Bronchial epithelial cell (primary cell): ENCODE data around the gene OR10H5. TPM values are rescaled to one million over a fixed set of nuclear protein-coding genes. Genes with fewer than 3 reads are reported as not detected.
"Not testable (repeated sequence)": the region's sequence is repeated elsewhere in the genome, so short reads cannot be mapped to it uniquely, and the experiment has no call there.

Source experiments
- DNase-seq: peaks from one replicate; pipeline ENCODE4 v3.0.0-alpha.2; 2010; ENCODE audit warnings: low read depth
- FAIRE-seq: peaks from 2 replicates; lab custom pipeline; 2011; peaks lifted over from hg19 to GRCh38; lab: Jason Lieb, UNC
- H3K27me3 ChIP-seq: 2 replicates; pipeline ENCODE4 v1.5.1; 2011; ENCODE audit warnings: low read length; ENCODE audit not compliant: control insufficient read depth, insufficient read depth
- H3K36me3 ChIP-seq: 2 replicates; pipeline ENCODE4 v1.5.1; 2011; ENCODE audit warnings: low read length; ENCODE audit not compliant: control insufficient read depth, insufficient read depth
- H3K4me3 ChIP-seq: 2 replicates; pipeline ENCODE4 v1.5.1; 2011; ENCODE audit warnings: mild to moderate bottlenecking, low read depth, low read length, control low read depth
- CTCF ChIP-seq: IDR thresholded peaks from 2 replicates; pipeline ENCODE4 v1.5.1; 2011; ENCODE audit warnings: mild to moderate bottlenecking, moderate library complexity, low read length, control low read depth, inconsistent platforms; ENCODE audit not compliant: insufficient read depth, severe bottlenecking
- total RNA-seq: library from RNA; depleted of rRNA; stranded (reverse); fragments of >200 nt; gene quantifications from 2 replicates; pipeline ENCODE4 v1.2.1, GENCODE V29; 2014

The OR10H5 gene
- total RNA-seq, 1 donor from 2014 or later = not detected

- Histone ChIP-seq H3K4me3 (no peak overlapping the region), H3K27me3 (no peaks in the 10 kb centered on the region), H3K36me3 (no peaks in the 10 kb centered on the region)
- no peak for DNase-seq
- no peak for TF ChIP-seq CTCF
- FAIRE-seq = no peak
These were observed 2.6 kb downstream of the OR10H5 start for GRCh38 chr19:15790096-15790495.

GRCh38 chr19:15794279-15794678 is 6.8 kb downstream of the OR10H5 start:
- H3K27me3 ChIP-seq, FAIRE-seq, DNase-seq, H3K36me3 ChIP-seq, H3K4me3 ChIP-seq: not testable (repeated sequence)

- H3K4me3 ChIP-seq = no peak overlapping the region
- peak; percentile 23 for DNase-seq
- FAIRE-seq = no peak
- H3K36me3 ChIP-seq = no peaks in the 10 kb centered on the region
- H3K27me3 ChIP-seq = no peaks in the 10 kb centered on the region
- peak; percentile 15 for TF ChIP-seq CTCF
These were observed 22.9 kb downstream of the OR10H5 start for GRCh38 chr19:15810335-15810734.

GRCh38 chr19:15811476-15811875 is 24.0 kb downstream of the OR10H5 start:
- H3K4me3 ChIP-seq = no peak overlapping the region
- FAIRE-seq (peak; percentile 36), DNase-seq (no peak)
- no peaks in the 10 kb centered on the region for H3K36me3 ChIP-seq
- H3K27me3 ChIP-seq = no peaks in the 10 kb centered on the region
- no peak for TF ChIP-seq CTCF

GRCh38 chr19:15812060-15812722 is 24.7 kb downstream of the OR10H5 start:
- no peak for FAIRE-seq
- Histone ChIP-seq H3K36me3 (no peaks in the 10 kb centered on the region), H3K4me3 (no peak overlapping the region), H3K27me3 (no peaks in the 10 kb centered on the region)
- TF ChIP-seq CTCF = peak; percentile 51
- DNase-seq = peak; percentile 28

- TF ChIP-seq CTCF = no peak
- no peak overlapping the region for H3K4me3 ChIP-seq
- no peaks in the 10 kb centered on the region for H3K27me3 ChIP-seq
- DNase-seq = no peak
- H3K36me3 ChIP-seq = no peaks in the 10 kb centered on the region
- FAIRE-seq = peak; percentile 77
These were observed 26.5 kb downstream of the OR10H5 start for GRCh38 chr19:15813916-15814315.
